OCI-LY1 (cell line): ENCODE data around the gene PARVA.

Source experiments
- CTCF ChIP-seq: fragments of 200-600 bp; sonication (generic), shearing (Covaris generic); IDR thresholded peaks from 2 replicates; pipeline ENCODE4 v1.5.1; 2017; ENCODE audit warnings: mild to moderate bottlenecking, antibody characterized with exemption, low read length, moderate library complexity, mixed read lengths
- EZH2 ChIP-seq: fragments of 200-600 bp; sonication (generic), shearing (Covaris generic); IDR thresholded peaks from 2 replicates; pipeline ENCODE4 v1.8.0; 2017; ENCODE audit warnings: borderline replicate concordance, mixed run types, mild to moderate bottlenecking, antibody characterized with exemption, low read length, moderate library complexity, mixed read lengths

GRCh38 chr11:12531681-12532080 is 154.3 kb downstream of the PARVA start:
- TF ChIP-seq CTCF, result no peak
- TF ChIP-seq EZH2, result no peak
